GM06990 (cell line): ENCODE results near the gene YARS2.

Experiments
- DNase-seq: peaks from one replicate; pipeline ENCODE4 v3.0.0-alpha.2; 2011; ENCODE audit not compliant: insufficient read length; ENCODE audit errors: extremely low read depth
- H3K27me3 ChIP-seq: replicated peaks from 2 replicates; pipeline ENCODE4 v1.6.0; 2011; ENCODE audit warnings: low read length; ENCODE audit not compliant: control insufficient read depth, insufficient read depth
- H3K36me3 ChIP-seq: 2 replicates; pipeline ENCODE4 v1.5.1; 2011; ENCODE audit warnings: low read length; ENCODE audit not compliant: control insufficient read depth, insufficient read depth
- H3K4me3 ChIP-seq: replicated peaks from 2 replicates; pipeline ENCODE4 v1.5.1; 2011; ENCODE audit warnings: low read depth, mild to moderate bottlenecking, control low read depth, low read length
- CTCF ChIP-seq: IDR thresholded peaks from 2 replicates; pipeline ENCODE4 v1.5.1; 2011; ENCODE audit warnings: low read length, control low read depth, mild to moderate bottlenecking, inconsistent platforms; ENCODE audit not compliant: insufficient read depth, poor library complexity, severe bottlenecking

The YARS2 gene

GRCh38 chr12:32755654-32756475 lies at the start of gene YARS2:
Gene YARS2 (minus strand): TSS chr12:32755897. CDS start chr12:32755874, 23 bp downstream.
- no peaks in the 10 kb centered on the region for H3K27me3 ChIP-seq
- peak; percentile 72 for TF ChIP-seq CTCF
- H3K36me3 ChIP-seq = peaks cover 3% of the 10 kb centered on the region
- peak within 1 kb of the TSS; percentile 100 for H3K4me3 ChIP-seq
- peak; percentile 76 for DNase-seq

GRCh38 chr12:32804301-32804700 lies 48.6 kb upstream of the YARS2 start:
- H3K27me3 ChIP-seq = no peaks in the 10 kb centered on the region
- TF ChIP-seq CTCF = no peak
- H3K36me3 ChIP-seq = no peaks in the 10 kb centered on the region
- no peak for DNase-seq
- no peak overlapping the region for H3K4me3 ChIP-seq

GRCh38 chr12:32801269-32801980 lies 45.7 kb upstream of the YARS2 start:
- Histone ChIP-seq H3K27me3 (no peaks in the 10 kb centered on the region), H3K4me3 (no peak overlapping the region), H3K36me3 (no peaks in the 10 kb centered on the region)
- TF ChIP-seq CTCF = no peak
- DNase-seq = no peak

GRCh38 chr12:32794281-32794680 lies 38.6 kb upstream of the YARS2 start:
- TF ChIP-seq CTCF = no peak
- DNase-seq = no peak
- Histone ChIP-seq H3K27me3 (no peaks in the 10 kb centered on the region), H3K36me3 (no peaks in the 10 kb centered on the region), H3K4me3 (no peak overlapping the region)

- no peak overlapping the region for H3K4me3 ChIP-seq
- DNase-seq = no peak
- no peaks in the 10 kb centered on the region for H3K36me3 ChIP-seq
- H3K27me3 ChIP-seq = no peaks in the 10 kb centered on the region
- no peak for TF ChIP-seq CTCF
These were observed 34.2 kb upstream of the YARS2 start for GRCh38 chr12:32789916-32790315.
